H9 (cell line): Measurements from ENCODE around the gene UGT1A5. TPM values are rescaled to one million over a fixed set of nuclear protein-coding genes. Genes with fewer than 3 reads are reported as not detected.

Experiments used
- DNase-seq: peaks from one replicate; pipeline ENCODE4 v3.0.0-alpha.2; 2017
- H2AFZ ChIP-seq: one replicate; pipeline ENCODE4 v1.6.1; 2013; ENCODE audit warnings: mild to moderate bottlenecking, low read length, control low read depth, moderate library complexity
- H2AK5ac ChIP-seq: 2 replicates; pipeline ENCODE4 v1.6.1; 2013; ENCODE audit warnings: low read length, control low read depth, mixed read lengths; ENCODE audit not compliant: insufficient read length
- H2BK120ac ChIP-seq: one replicate; pipeline ENCODE4 v1.6.1; 2013; ENCODE audit warnings: low read depth, mild to moderate bottlenecking, low read length, control low read depth, inconsistent platforms; ENCODE audit not compliant: poor library complexity, severe bottlenecking
- H2BK12ac ChIP-seq: 2 replicates; pipeline ENCODE4 v1.6.1; 2013; ENCODE audit warnings: low read length, control low read depth, mixed read lengths, low read depth; ENCODE audit not compliant: insufficient read length
- H2BK15ac ChIP-seq: 2 replicates; pipeline ENCODE4 v1.6.1; 2013; ENCODE audit warnings: low read depth, low read length, control low read depth
- H2BK20ac ChIP-seq: one replicate; pipeline ENCODE4 v1.6.1; 2013; ENCODE audit warnings: low read depth, mild to moderate bottlenecking, low read length, control low read depth, inconsistent platforms; ENCODE audit not compliant: poor library complexity, severe bottlenecking
- H2BK5ac ChIP-seq: 2 replicates; pipeline ENCODE4 v1.6.1; 2013; ENCODE audit warnings: low read length, control low read depth, mixed read lengths; ENCODE audit not compliant: insufficient read length
- H3K14ac ChIP-seq: 2 replicates; pipeline ENCODE4 v1.6.1; 2013; ENCODE audit warnings: low read length, control low read depth; ENCODE audit not compliant: insufficient read depth
- H3K18ac ChIP-seq: 2 replicates; pipeline ENCODE4 v1.6.1; 2013; ENCODE audit warnings: low read depth, mild to moderate bottlenecking, mixed read lengths, low read length, control low read depth; ENCODE audit not compliant: insufficient read length
- H3K23ac ChIP-seq: 2 replicates; pipeline ENCODE4 v1.6.1; 2013; ENCODE audit warnings: low read length, control low read depth, mixed read lengths, low read depth; ENCODE audit not compliant: insufficient read length
- H3K23me2 ChIP-seq: 2 replicates; pipeline ENCODE4 v1.6.1; 2013; ENCODE audit warnings: low read depth, mild to moderate bottlenecking, mixed read lengths, low read length, control low read depth; ENCODE audit not compliant: insufficient read length, poor library complexity, severe bottlenecking
- H3K27ac ChIP-seq: 2 replicates; pipeline ENCODE4 v1.5.1; 2013; ENCODE audit warnings: low read length, control low read depth, mixed read lengths, low read depth; ENCODE audit not compliant: insufficient read length
- H3K27me3 ChIP-seq: 2 replicates; pipeline ENCODE4 v1.6.1; 2013; ENCODE audit warnings: low read length, control low read depth, inconsistent platforms; ENCODE audit not compliant: insufficient read depth
- H3K4ac ChIP-seq: 2 replicates; pipeline ENCODE4 v1.6.1; 2013; ENCODE audit warnings: low read depth, mild to moderate bottlenecking, control low read depth, inconsistent platforms, low read length, moderate library complexity
- H3K4me1 ChIP-seq: 2 replicates; pipeline ENCODE4 v1.6.1; 2013; ENCODE audit warnings: low read length, control low read depth, inconsistent platforms; ENCODE audit not compliant: insufficient read depth
- H3K4me2 ChIP-seq: 2 replicates; pipeline ENCODE4 v1.6.1; 2013; ENCODE audit warnings: low read length, control low read depth, mixed read lengths; ENCODE audit not compliant: insufficient read length, insufficient read depth
- H3K56ac ChIP-seq: 2 replicates; pipeline ENCODE4 v1.6.1; 2013; ENCODE audit warnings: low read depth, mild to moderate bottlenecking, mixed read lengths, low read length, control low read depth; ENCODE audit not compliant: insufficient read length
- H3K79me1 ChIP-seq: 2 replicates; pipeline ENCODE4 v1.6.1; 2013; ENCODE audit warnings: low read depth, mild to moderate bottlenecking, moderate library complexity, low read length, control low read depth, inconsistent platforms; ENCODE audit not compliant: insufficient read depth, poor library complexity, severe bottlenecking
- H3K79me2 ChIP-seq: 2 replicates; pipeline ENCODE4 v1.6.1; 2013; ENCODE audit warnings: low read length, control low read depth, inconsistent platforms; ENCODE audit not compliant: insufficient read depth
- H3K9ac ChIP-seq: 2 replicates; pipeline ENCODE4 v1.6.1; 2013; ENCODE audit warnings: low read length, control low read depth, mixed read lengths; ENCODE audit not compliant: insufficient read length; ENCODE audit errors: extremely low read depth
- H3K9me3 ChIP-seq: one replicate; pipeline ENCODE4 v1.6.1; 2013; ENCODE audit warnings: low read depth, low read length, inconsistent platforms; ENCODE audit not compliant: control insufficient read depth
- H3T11ph ChIP-seq: one replicate; pipeline ENCODE4 v1.6.1; 2013; ENCODE audit warnings: mild to moderate bottlenecking, low read length, control low read depth, inconsistent platforms
- H4K20me1 ChIP-seq: one replicate; pipeline ENCODE4 v1.6.1; 2013; ENCODE audit not compliant: control insufficient read depth, insufficient read length, insufficient read depth
- H4K5ac ChIP-seq: 2 replicates; pipeline ENCODE4 v1.6.1; 2013; ENCODE audit warnings: low read depth, mild to moderate bottlenecking, mixed read lengths, low read length, control low read depth; ENCODE audit not compliant: insufficient read length
- H4K8ac ChIP-seq: replicated peaks from 2 replicates; pipeline ENCODE4 v1.6.1; 2013; ENCODE audit warnings: low read length, control low read depth, mixed read lengths, low read depth; ENCODE audit not compliant: insufficient read length
- H4K91ac ChIP-seq: 2 replicates; pipeline ENCODE4 v1.6.1; 2013; ENCODE audit warnings: low read depth, mild to moderate bottlenecking, moderate library complexity, mixed read lengths, low read length, control low read depth; ENCODE audit not compliant: insufficient read length
- H3K27ac Mint-ChIP-seq, 3 experiments: 2 replicates in 2 of 3; 3 replicates in 1 of 3; pipeline ENCODE4 v1.8.0; 2020 to 2021; ENCODE audit warnings: mixed read lengths in 3 of 3, mild to moderate bottlenecking in 1 of 3, moderate library complexity in 1 of 3
- H3K27me3 Mint-ChIP-seq: 2 replicates; pipeline ENCODE4 v1.8.0; 2021; ENCODE audit warnings: low read depth, mild to moderate bottlenecking, moderate library complexity, mixed read lengths
- H3K36me3 Mint-ChIP-seq, 3 experiments: 2 replicates in 2 of 3; 3 replicates in 1 of 3; pipeline ENCODE4 v1.8.0; 2020 to 2021; ENCODE audit warnings: low read depth in 3 of 3, mixed read lengths in 3 of 3; ENCODE audit not compliant: insufficient read depth in 1 of 3
- H3K4me1 Mint-ChIP-seq, 2 experiments: 2 replicates each; pipeline ENCODE4 v1.8.0; 2020; ENCODE audit warnings: mixed read lengths in 2 of 2
- H3K4me3 Mint-ChIP-seq, 2 experiments: 2 replicates in 1 of 2; 3 replicates in 1 of 2; pipeline ENCODE4 v1.8.0; 2020 to 2021; ENCODE audit warnings: mild to moderate bottlenecking in 2 of 2, mixed read lengths in 2 of 2, moderate library complexity in 1 of 2
- H3K9me3 Mint-ChIP-seq, 2 experiments: 2 replicates in 1 of 2; 3 replicates in 1 of 2; pipeline ENCODE4 v1.8.0; 2020; ENCODE audit warnings: mild to moderate bottlenecking in 2 of 2, mixed read lengths in 2 of 2, moderate library complexity in 1 of 2
- WGBS: extraction: QIAGEN DNeasy Blood & Tissue Kit; methylation state at CpG from one replicate; pipeline ENCODE4 v1.1.7; 2013; ENCODE audit warnings: missing lambda C conversion rate, low lambda C conversion rate, mixed read lengths; ENCODE audit not compliant: insufficient read length; ENCODE audit errors: extremely low coverage; 5-methylcytosine and 5-hydroxymethylcytosine counted together
- total RNA-seq: library from RNA; stranded (reverse); gene quantifications from 2 replicates; pipeline ENCODE4 v1.2.1, GENCODE V29; 2021
- TF ChIP-seq, protein P1 (sequence below): fragments of 200-600 bp; sonication (generic); conservative IDR thresholded peaks from 3 replicates; pipeline ENCODE4 v1.8.0; 2021; ENCODE audit warnings: antibody characterized with exemption, mild to moderate bottlenecking

UGT1A5 gene
- total RNA-seq, 1 experiment from 2014 or later: not detected

DNA sequence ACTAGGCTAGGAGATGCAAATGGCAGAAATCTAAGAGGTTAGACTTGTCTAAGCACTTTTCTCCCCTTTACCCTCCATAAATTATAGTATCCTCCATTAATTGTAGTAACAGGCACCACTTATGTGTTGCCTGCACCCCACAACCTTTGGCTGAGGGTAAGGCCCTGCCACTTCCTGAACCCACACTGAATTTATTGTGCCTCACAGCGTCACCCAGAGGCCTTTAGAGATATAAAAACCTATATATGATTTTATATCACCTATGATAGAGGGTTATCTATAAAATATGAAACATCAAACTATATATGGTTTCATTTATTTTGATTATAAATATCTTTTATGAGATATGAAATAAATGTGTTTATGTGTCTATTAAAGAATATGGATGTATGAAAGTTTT, 38.4 kb upstream of the UGT1A5 start:
- H2BK12ac ChIP-seq: no peak overlapping the region
- no peak overlapping the region for H3K18ac ChIP-seq
- no peak overlapping the region for H2BK120ac ChIP-seq
- H3K27ac ChIP-seq: no peak overlapping the region
- H3K9ac ChIP-seq: no peak overlapping the region
- no peak overlapping the region for H3K56ac ChIP-seq
- no peak overlapping the region for H3T11ph ChIP-seq
- no peak overlapping the region for H3K4me3 Mint-ChIP-seq
- H3K79me2 ChIP-seq: no peaks in the 10 kb centered on the region
- H2AFZ ChIP-seq: no peak overlapping the region
- no peaks in the 10 kb centered on the region for H3K36me3 Mint-ChIP-seq
- H4K8ac ChIP-seq: no peak overlapping the region
- no peak overlapping the region for H2BK15ac ChIP-seq
- H3K9me3 ChIP-seq: no peaks in the 10 kb centered on the region
- H3K27me3 Mint-ChIP-seq: peaks cover 15% of the 10 kb centered on the region
- no peak overlapping the region for H4K5ac ChIP-seq
- no peak for DNase-seq
- H3K23me2 ChIP-seq: no peaks in the 10 kb centered on the region
- WGBS: no CpG with 5 or more reads among the region's 1 CpG
- H2BK20ac ChIP-seq: no peak overlapping the region
- peaks cover 2 to 5% of the 10 kb centered on the region in 2 experiments; a peak in 3 of 4 replicates for H3K4me1 Mint-ChIP-seq
- no peaks in the 10 kb centered on the region for H3K79me1 ChIP-seq
- H3K4ac ChIP-seq: no peak overlapping the region
- H4K91ac ChIP-seq: no peak overlapping the region
- H3K14ac ChIP-seq: no peak overlapping the region
- no peak overlapping the region for H2BK5ac ChIP-seq
- H4K20me1 ChIP-seq: no peaks in the 10 kb centered on the region
- no peaks in the 10 kb centered on the region for H3K27me3 ChIP-seq
- no peaks in the 10 kb centered on the region for H3K9me3 Mint-ChIP-seq
- H3K23ac ChIP-seq: no peak overlapping the region
- no peak overlapping the region for H3K4me2 ChIP-seq
- TF ChIP-seq, protein P1, sequence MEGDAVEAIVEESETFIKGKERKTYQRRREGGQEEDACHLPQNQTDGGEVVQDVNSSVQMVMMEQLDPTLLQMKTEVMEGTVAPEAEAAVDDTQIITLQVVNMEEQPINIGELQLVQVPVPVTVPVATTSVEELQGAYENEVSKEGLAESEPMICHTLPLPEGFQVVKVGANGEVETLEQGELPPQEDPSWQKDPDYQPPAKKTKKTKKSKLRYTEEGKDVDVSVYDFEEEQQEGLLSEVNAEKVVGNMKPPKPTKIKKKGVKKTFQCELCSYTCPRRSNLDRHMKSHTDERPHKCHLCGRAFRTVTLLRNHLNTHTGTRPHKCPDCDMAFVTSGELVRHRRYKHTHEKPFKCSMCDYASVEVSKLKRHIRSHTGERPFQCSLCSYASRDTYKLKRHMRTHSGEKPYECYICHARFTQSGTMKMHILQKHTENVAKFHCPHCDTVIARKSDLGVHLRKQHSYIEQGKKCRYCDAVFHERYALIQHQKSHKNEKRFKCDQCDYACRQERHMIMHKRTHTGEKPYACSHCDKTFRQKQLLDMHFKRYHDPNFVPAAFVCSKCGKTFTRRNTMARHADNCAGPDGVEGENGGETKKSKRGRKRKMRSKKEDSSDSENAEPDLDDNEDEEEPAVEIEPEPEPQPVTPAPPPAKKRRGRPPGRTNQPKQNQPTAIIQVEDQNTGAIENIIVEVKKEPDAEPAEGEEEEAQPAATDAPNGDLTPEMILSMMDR: no peak
- no peaks in the 10 kb centered on the region; the same call in 1 of the 2 replicates for H3K4me1 ChIP-seq
- no peak overlapping the region for H3K27ac Mint-ChIP-seq
- H2AK5ac ChIP-seq: no peak overlapping the region
